Inflammatory macrophage treated with lipopolysaccharide for 4 hours (primary cell): ENCODE data around the gene TOR1A.
A peak's percentile ranks its signal among the peaks of the same experiment; 100 is the strongest.

Experiments used
- DNase-seq: peaks from one replicate; pipeline ENCODE4 v3.0.0-alpha.2; 2020

The TOR1A gene

GRCh38 chr9:129823935-129824601 is at the start of gene TOR1A:
Gene TOR1A (minus strand): TSS chr9:129824136. CDS start chr9:129824085, 51 bp downstream.
- peak; percentile 94 for DNase-seq

- no peak for DNase-seq
Observed at GRCh38 chr9:129871046-129871445, 47.1 kb upstream of the TOR1A start.

- DNase-seq, result no peak
Observed at GRCh38 chr9:129869585-129870501, 45.9 kb upstream of the TOR1A start.

- no peak for DNase-seq
Observed at GRCh38 chr9:129868872-129869486, 45.0 kb upstream of the TOR1A start.

- DNase-seq, result no peak
Observed at GRCh38 chr9:129868023-129868871, 44.3 kb upstream of the TOR1A start.

GRCh38 chr9:129867136-129868022 is 43.4 kb upstream of the TOR1A start:
- DNase-seq, result no peak

- peak; percentile 59 for DNase-seq
Observed at GRCh38 chr9:129866394-129867135, 42.6 kb upstream of the TOR1A start.

GRCh38 chr9:129865668-129866320 is 41.9 kb upstream of the TOR1A start:
- no peak for DNase-seq

- no peak for DNase-seq
Observed at GRCh38 chr9:129864991-129865647, 41.2 kb upstream of the TOR1A start.

GRCh38 chr9:129863059-129863690 is 39.2 kb upstream of the TOR1A start:
- peak; percentile 19 for DNase-seq

GRCh38 chr9:129861447-129861827 is 37.5 kb upstream of the TOR1A start:
- DNase-seq, result no peak

GRCh38 chr9:129860653-129861446 is 36.9 kb upstream of the TOR1A start:
- DNase-seq, result no peak

GRCh38 chr9:129858167-129858962 is 34.4 kb upstream of the TOR1A start:
- no peak for DNase-seq

GRCh38 chr9:129857207-129857606 is 33.3 kb upstream of the TOR1A start:
- no peak for DNase-seq

- no peak for DNase-seq
Observed at GRCh38 chr9:129854588-129855110, 30.7 kb upstream of the TOR1A start.

- no peak for DNase-seq
Observed at GRCh38 chr9:129853614-129854013, 29.7 kb upstream of the TOR1A start.

- DNase-seq, result no peak
Observed at GRCh38 chr9:129852579-129852978, 28.6 kb upstream of the TOR1A start.
